SK-N-SH treated with all-trans-retinoic acid at 6 μM for 48 hours (cell line): Measurements from ENCODE around the gene MTIF2.

ENCODE experiments used
- ARNTL ChIP-seq: fragments of 450-650 bp; formaldehyde crosslinking; IDR thresholded peaks from 2 replicates; pipeline ENCODE4 v1.5.0; 2020; ENCODE audit warnings: low read depth, mild to moderate bottlenecking, moderate library complexity, borderline replicate concordance
- OSR1 ChIP-seq: fragments of 250-450 bp; sonication (Bioruptor Pico); IDR thresholded peaks from 2 replicates; pipeline ENCODE4 v1.8.0; 2022; ENCODE audit warnings: moderate library complexity, mild to moderate bottlenecking, inconsistent platforms
- RARB ChIP-seq: fragments of 250-450 bp; sonication (Bioruptor Pico); IDR thresholded peaks from 2 replicates; pipeline ENCODE4 v1.8.0; 2021; ENCODE audit warnings: mild to moderate bottlenecking, moderate library complexity
- TCF4 ChIP-seq: fragments of 250-450 bp; sonication (Bioruptor Pico); IDR thresholded peaks from 2 replicates; pipeline ENCODE4 v1.8.0; 2021; ENCODE audit warnings: mild to moderate bottlenecking, moderate library complexity, borderline replicate concordance
- TOX ChIP-seq: fragments of 250-450 bp; sonication (Bioruptor Pico); IDR thresholded peaks from 2 replicates; pipeline ENCODE4 v1.8.0; 2021; ENCODE audit warnings: mild to moderate bottlenecking, moderate library complexity, borderline replicate concordance
- ZFP3 ChIP-seq: fragments of 250-450 bp; sonication (Bioruptor Pico); IDR thresholded peaks from 2 replicates; pipeline ENCODE4 v1.5.0; 2020; ENCODE audit warnings: mild to moderate bottlenecking, moderate library complexity
- ZFP30 ChIP-seq: fragments of 450-650 bp; formaldehyde crosslinking; IDR thresholded peaks from 2 replicates; pipeline ENCODE4 v1.5.0; 2022; ENCODE audit warnings: mild to moderate bottlenecking, moderate library complexity
- TF ChIP-seq, protein P1 (sequence below): fragments of 250-450 bp; sonication (Bioruptor Pico); IDR thresholded peaks from 2 replicates; pipeline ENCODE4 v1.5.1; 2020; ENCODE audit warnings: low read depth, mild to moderate bottlenecking, moderate library complexity
- TF ChIP-seq, protein P2 (sequence below): fragments of 250-450 bp; sonication (Bioruptor Pico); IDR thresholded peaks from 2 replicates; pipeline ENCODE4 v1.5.0; 2020; ENCODE audit warnings: mild to moderate bottlenecking, moderate library complexity

DNA sequence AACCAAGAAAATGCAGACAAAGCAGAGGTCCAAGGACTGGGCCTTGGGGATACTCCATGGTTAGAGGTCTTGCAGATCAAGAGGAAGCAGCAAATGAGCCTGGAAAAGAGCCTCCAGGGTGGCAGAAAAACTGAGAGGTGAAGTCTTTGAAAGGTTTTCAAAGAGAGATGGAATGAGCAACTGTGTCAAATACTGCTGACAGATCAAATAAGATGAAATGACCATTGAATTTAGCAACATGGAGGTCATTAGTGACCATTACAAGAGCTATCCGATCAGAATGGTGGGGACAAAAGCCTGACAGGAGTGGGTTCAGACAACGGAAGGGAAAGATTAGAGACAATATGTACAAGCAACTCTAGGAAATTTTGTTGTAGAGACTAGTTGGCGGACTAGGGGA, 38.5 kb downstream of the MTIF2 start:
- TF ChIP-seq OSR1: no peak
- TF ChIP-seq RARB (CRISPR knock-in tag): no peak
- TF ChIP-seq, protein P1, sequence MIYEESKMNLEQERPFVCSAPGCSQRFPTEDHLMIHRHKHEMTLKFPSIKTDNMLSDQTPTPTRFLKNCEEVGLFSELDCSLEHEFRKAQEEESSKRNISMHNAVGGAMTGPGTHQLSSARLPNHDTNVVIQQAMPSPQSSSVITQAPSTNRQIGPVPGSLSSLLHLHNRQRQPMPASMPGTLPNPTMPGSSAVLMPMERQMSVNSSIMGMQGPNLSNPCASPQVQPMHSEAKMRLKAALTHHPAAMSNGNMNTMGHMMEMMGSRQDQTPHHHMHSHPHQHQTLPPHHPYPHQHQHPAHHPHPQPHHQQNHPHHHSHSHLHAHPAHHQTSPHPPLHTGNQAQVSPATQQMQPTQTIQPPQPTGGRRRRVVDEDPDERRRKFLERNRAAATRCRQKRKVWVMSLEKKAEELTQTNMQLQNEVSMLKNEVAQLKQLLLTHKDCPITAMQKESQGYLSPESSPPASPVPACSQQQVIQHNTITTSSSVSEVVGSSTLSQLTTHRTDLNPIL: no peak
- no peak for TF ChIP-seq TOX (CRISPR knock-in tag)
- TF ChIP-seq, protein P2, sequence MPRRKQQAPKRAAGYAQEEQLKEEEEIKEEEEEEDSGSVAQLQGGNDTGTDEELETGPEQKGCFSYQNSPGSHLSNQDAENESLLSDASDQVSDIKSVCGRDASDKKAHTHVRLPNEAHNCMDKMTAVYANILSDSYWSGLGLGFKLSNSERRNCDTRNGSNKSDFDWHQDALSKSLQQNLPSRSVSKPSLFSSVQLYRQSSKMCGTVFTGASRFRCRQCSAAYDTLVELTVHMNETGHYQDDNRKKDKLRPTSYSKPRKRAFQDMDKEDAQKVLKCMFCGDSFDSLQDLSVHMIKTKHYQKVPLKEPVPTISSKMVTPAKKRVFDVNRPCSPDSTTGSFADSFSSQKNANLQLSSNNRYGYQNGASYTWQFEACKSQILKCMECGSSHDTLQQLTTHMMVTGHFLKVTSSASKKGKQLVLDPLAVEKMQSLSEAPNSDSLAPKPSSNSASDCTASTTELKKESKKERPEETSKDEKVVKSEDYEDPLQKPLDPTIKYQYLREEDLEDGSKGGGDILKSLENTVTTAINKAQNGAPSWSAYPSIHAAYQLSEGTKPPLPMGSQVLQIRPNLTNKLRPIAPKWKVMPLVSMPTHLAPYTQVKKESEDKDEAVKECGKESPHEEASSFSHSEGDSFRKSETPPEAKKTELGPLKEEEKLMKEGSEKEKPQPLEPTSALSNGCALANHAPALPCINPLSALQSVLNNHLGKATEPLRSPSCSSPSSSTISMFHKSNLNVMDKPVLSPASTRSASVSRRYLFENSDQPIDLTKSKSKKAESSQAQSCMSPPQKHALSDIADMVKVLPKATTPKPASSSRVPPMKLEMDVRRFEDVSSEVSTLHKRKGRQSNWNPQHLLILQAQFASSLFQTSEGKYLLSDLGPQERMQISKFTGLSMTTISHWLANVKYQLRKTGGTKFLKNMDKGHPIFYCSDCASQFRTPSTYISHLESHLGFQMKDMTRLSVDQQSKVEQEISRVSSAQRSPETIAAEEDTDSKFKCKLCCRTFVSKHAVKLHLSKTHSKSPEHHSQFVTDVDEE: no peak
- no peak for TF ChIP-seq TCF4 (CRISPR knock-in tag)
- TF ChIP-seq ARNTL (CRISPR knock-in tag): no peak
- no peak for TF ChIP-seq ZFP30 (CRISPR knock-in tag)
- TF ChIP-seq ZFP3 (CRISPR knock-in tag): no peak
